Testis (tissue), 3 donors: ENCODE measurements around the gene MAP4K1. TPM values are rescaled to one million over a fixed set of nuclear protein-coding genes. Genes with fewer than 3 reads are reported as not detected.
A peak's percentile ranks its signal among the peaks of the same experiment; 100 is the strongest.

ENCODE experiments used
- DNase-seq: peaks from one replicate; pipeline ENCODE4 v3.0.0-alpha.2; 2019
- H3K27ac ChIP-seq, 2 donors: fragments of 200-600 bp; sonication (generic); one replicate each; pipeline ENCODE4 v1.5.1; 2019
- H3K27me3 ChIP-seq: fragments of 200-600 bp; sonication (generic); one replicate; pipeline ENCODE4 v1.5.1; 2019
- H3K36me3 ChIP-seq: fragments of 200-600 bp; sonication (generic); one replicate; pipeline ENCODE4 v1.5.1; 2017; ENCODE audit warnings: low read depth; ENCODE audit errors: missing control alignments
- H3K4me1 ChIP-seq: fragments of 200-600 bp; sonication (generic); one replicate; pipeline ENCODE4 v1.5.1; 2019
- H3K4me3 ChIP-seq, 2 donors: fragments of 200-600 bp; sonication (generic); one replicate each; pipeline ENCODE4 v1.5.1; 2017 to 2019
- H3K9me3 ChIP-seq: fragments of 200-600 bp; sonication (generic); one replicate; pipeline ENCODE4 v1.5.1; 2017
- POLR2A ChIP-seq: fragments of 450-650 bp; IDR thresholded peaks from one replicate; pipeline ENCODE4 v1.6.1; 2017; ENCODE audit warnings: antibody characterized with exemption, mild to moderate bottlenecking, moderate library complexity
- WGBS, 2 donors: methylation state at CpG; one replicate each; pipeline ENCODE4 v1.1.5; 2018; 5-methylcytosine and 5-hydroxymethylcytosine counted together
- intact Hi-C: fragments of 100-400 bp; cut with DNase I; formaldehyde crosslinking; loops from one replicate; pipeline ENCODE4 v1.15.1; 2023; ENCODE audit warnings: low total_unique reads
- polyA plus RNA-seq: library from polyadenylated mRNA; stranded (reverse); fragments of 350-450 nt; fragmentation: Illumina TruSeq; extraction: RNeasy Lipid Tissue Mini Kit (QIAGEN cat#74804); gene quantifications from one replicate; pipeline ENCODE4 v1.2.3, GENCODE V29; 2014; ENCODE audit warnings: low read depth, low replicate concordance; ENCODE audit not compliant: insufficient read depth
- total RNA-seq, 2 donors: library from RNA; depleted of rRNA; stranded (reverse); fragments of >200 nt; gene quantifications; one replicate each; pipeline ENCODE4 v1.2.3, GENCODE V29; 2016
- TF ChIP-seq, protein P1 (sequence below), 3 experiments: fragments of 450-650 bp in 2 of 3; fragments of 200-600 bp in 1 of 3; sonication (generic) in 1 of 3; IDR thresholded peaks; one replicate each; pipeline ENCODE4 v1.5.1; 2016 to 2019; ENCODE audit warnings: antibody characterized with exemption in 3 of 3, mild to moderate bottlenecking in 2 of 3, moderate library complexity in 1 of 3

Gene MAP4K1
- total and polyA plus RNA-seq, 3 donors from 2014 or later = 2.8 to 9.9 (median 8.3) TPM

DNA sequence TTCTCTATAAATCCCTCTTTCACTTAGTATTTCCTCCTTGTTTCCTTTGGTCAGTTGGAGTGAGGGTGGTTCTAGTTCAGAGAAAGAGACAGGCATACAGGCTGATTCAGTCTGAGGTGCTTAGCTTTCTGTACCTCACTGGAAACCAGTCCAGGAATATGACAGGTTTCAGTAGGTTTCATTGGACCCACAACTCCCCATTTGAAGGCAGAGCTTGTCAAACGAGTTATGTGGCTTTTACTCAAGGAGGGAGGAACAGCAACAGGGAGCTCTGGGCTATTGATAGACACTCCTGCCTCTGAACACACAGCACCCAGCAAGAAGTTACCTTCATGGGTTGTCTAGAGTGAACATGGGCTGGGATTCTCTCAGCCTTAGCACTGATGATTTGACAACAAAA is 44.2 kb upstream of the MAP4K1 start:
- Histone ChIP-seq H3K36me3 (no peaks in the 10 kb centered on the region), H3K4me1 (peaks cover 95% of the 10 kb centered on the region), H3K9me3 (no peaks in the 10 kb centered on the region), H3K27ac (peak overlapping the region in 1 of 2 donors; percentile 89), H3K27me3 (no peaks in the 10 kb centered on the region), H3K4me3 (no peak overlapping the region)
- DNase-seq = no peak
- intact Hi-C loops = no loop called here
- no peak for TF ChIP-seq POLR2A
- TF ChIP-seq, protein P1, sequence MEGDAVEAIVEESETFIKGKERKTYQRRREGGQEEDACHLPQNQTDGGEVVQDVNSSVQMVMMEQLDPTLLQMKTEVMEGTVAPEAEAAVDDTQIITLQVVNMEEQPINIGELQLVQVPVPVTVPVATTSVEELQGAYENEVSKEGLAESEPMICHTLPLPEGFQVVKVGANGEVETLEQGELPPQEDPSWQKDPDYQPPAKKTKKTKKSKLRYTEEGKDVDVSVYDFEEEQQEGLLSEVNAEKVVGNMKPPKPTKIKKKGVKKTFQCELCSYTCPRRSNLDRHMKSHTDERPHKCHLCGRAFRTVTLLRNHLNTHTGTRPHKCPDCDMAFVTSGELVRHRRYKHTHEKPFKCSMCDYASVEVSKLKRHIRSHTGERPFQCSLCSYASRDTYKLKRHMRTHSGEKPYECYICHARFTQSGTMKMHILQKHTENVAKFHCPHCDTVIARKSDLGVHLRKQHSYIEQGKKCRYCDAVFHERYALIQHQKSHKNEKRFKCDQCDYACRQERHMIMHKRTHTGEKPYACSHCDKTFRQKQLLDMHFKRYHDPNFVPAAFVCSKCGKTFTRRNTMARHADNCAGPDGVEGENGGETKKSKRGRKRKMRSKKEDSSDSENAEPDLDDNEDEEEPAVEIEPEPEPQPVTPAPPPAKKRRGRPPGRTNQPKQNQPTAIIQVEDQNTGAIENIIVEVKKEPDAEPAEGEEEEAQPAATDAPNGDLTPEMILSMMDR (IDR thresholded peaks at IDR 0.05) = no peak
- WGBS, 2 donors = 33 to 47% methylated on average over 1 of the region's 1 CpG

DNA sequence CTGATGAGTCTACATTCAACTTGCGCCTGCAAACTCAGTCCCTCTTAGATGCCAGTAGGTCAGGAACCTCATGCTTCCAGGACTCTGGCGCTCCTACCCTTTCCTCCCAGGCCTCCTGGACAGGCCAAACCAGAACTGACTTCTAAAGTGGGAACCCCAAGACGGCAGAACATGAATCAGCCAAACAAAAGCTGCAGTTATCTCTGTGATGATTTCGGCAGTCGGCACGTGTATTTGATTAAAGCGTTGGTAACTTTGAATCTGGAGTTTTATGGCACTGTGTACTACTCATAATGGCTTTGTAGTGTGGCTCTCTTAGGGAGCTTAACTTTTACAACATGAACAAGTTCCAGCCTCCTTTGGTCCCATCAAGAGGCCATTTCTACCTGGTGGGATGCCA is 43.4 kb upstream of the MAP4K1 start:
- TF ChIP-seq POLR2A = no peak
- TF ChIP-seq, protein P1 (IDR thresholded peaks at IDR 0.05) = no peak
- Histone ChIP-seq H3K4me3 (no peak overlapping the region), H3K27me3 (no peaks in the 10 kb centered on the region), H3K4me1 (peaks cover 91% of the 10 kb centered on the region), H3K36me3 (no peaks in the 10 kb centered on the region), H3K9me3 (no peaks in the 10 kb centered on the region), H3K27ac (peak overlapping the region in 1 of 2 donors; percentile 89)
- no peak for DNase-seq
- 71 to 75% methylated on average over 6 to 7 of the region's 7 CpGs for WGBS, 2 donors
- intact Hi-C loops = no loop called here

DNA sequence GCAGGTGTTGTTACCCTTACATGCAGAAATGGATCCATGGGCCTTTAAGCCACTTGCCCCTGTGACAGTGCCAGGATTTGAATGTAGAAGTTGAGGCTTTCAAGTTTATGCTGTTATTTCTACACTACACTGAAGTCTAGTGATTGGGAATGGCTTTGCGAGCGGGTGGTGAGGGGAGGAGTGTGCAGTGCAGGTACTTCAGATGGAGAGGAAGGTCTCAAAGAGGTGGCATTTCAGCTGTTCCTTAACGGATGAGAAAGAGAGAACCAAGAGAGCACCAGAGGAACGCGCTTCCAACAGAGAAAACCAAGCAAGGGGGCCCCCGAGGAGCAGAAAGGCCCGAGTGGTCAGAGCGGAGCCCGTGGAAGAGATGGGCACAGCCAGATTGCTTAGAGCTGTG is 43.0 kb upstream of the MAP4K1 start:
- WGBS, 2 donors = 88 to 91% methylated on average over 9 of the region's 9 CpGs

DNA sequence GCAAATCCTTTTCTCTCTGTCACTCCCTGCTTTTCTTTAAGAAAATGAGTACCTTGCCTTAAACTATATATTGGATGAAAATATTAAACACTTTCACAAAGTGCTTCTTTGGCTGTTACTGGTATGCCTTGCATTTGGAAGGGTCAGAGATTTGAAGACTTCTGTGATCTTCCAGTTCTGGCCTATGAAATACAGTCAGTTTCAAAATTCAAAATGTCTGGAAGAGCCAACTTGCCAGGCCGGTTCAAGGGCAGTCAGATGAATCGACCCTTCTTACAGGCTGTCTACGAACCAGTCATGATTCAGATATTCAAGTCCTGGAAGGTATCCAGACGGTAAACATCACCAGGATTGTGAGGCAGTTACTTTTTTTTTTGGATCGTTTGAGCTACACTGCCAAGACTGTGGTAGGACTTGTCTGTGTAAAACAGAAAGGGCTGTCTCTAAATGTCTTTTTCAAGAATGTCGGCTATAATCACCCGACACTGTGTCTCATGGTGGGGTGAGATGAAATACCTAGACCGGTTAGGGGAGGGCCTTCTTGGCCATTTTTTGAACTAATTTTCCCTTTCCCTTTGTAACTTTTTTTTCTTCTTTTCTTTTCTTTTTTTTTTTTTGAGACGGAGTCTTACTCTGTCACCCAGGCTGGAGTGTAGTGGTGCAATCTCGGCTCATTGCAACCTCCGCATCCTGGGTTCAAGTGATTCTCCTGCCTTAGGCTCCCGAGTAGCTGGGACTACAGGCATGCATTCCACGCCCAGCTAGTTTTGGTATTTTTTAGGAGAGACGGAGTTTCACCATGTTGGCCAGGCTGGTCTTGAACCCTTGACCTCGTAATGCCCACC is 40.9 kb upstream of the MAP4K1 start:
- TF ChIP-seq, protein P1 (IDR thresholded peaks at IDR 0.05) = no peak
- no peak for TF ChIP-seq POLR2A
- Histone ChIP-seq H3K36me3 (no peaks in the 10 kb centered on the region), H3K9me3 (no peaks in the 10 kb centered on the region), H3K27me3 (no peaks in the 10 kb centered on the region), H3K4me1 (peaks cover 79% of the 10 kb centered on the region), H3K4me3 (no peak overlapping the region), H3K27ac (peak overlapping the region; percentile 83 to 89)
- intact Hi-C loops = loop anchor here (10.0 kb wide), 1 partner anchor 66 kb away; no protein-coding TSS in a partner anchor
- DNase-seq = peak; percentile 71
- 34 to 39% methylated on average over 11 to 15 of the region's 15 CpGs for WGBS, 2 donors

More for the DNA sequence above, 43.0 kb upstream of the MAP4K1 start:
- Histone ChIP-seq H3K27ac (peak overlapping the region; percentile 83 to 89), H3K27me3 (no peaks in the 10 kb centered on the region), H3K4me3 (no peak overlapping the region), H3K4me1 (peaks cover 87% of the 10 kb centered on the region), H3K36me3 (no peaks in the 10 kb centered on the region), H3K9me3 (no peaks in the 10 kb centered on the region)
- TF ChIP-seq, protein P1 (IDR thresholded peaks at IDR 0.05) = no peak
- no peak for TF ChIP-seq POLR2A
- intact Hi-C loops = no loop called here
- no peak for DNase-seq
